Measurements from ENCODE around the gene ZNF32.
"Not testable (repeated sequence)": the region's sequence is repeated elsewhere in the genome, so short reads cannot be mapped to it uniquely, and the experiment has no call there.

The ZNF32 gene

GRCh38 chr10:43627942-43628341 is 20.7 kb downstream of the ZNF32 start:
- no peak for DNase-seq (ENCODE audit: low spot score)

- peak; percentile 25 for DNase-seq (ENCODE audit: low spot score)
These were observed 25.3 kb downstream of the ZNF32 start for GRCh38 chr10:43623351-43623750.

- DNase-seq (ENCODE audit: low spot score), result no peak
These were observed 26.6 kb downstream of the ZNF32 start for GRCh38 chr10:43622038-43622437.

DNA sequence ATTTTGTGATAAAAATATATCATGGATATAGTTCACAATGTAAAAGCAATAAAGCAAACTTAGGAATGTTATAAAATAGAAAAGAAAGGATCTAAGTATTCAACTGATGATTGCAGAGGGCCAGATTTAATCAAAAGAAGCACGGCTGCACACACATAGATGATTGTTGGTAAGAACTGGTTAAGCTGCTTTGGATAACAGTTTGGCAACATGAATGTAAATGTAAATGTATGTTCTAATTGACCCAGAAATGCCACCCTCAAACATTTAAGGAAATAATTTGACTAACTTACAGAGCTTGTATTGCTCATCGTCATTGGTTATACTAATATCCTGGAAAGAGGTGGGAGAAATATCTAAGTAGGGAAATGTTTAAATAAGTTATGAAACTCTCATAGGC is 29.3 kb downstream of the ZNF32 start:
- DNase-seq (ENCODE audit: low spot score), result no peak

- no peak for DNase-seq (ENCODE audit: low spot score)
These were observed 31.8 kb downstream of the ZNF32 start for GRCh38 chr10:43616697-43617370.

DNA sequence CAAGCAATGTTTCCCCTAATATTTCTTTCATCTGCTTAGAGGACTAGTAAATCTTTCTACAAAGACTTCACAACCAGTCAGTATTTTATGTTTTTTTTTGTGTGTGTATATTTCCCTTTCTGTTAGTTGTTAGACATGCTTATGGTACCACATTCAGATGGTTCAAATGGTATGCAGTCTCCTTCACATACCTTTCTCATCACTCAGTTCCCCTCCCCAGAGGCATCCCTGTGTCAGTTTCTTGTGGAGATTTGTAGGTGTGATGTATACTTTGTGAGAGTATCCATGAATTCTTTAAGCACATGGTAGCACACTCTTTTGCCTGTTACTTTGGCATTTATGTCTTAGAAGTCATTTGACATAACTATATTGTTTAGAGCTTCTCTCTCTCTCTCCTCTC is 38.0 kb downstream of the ZNF32 start:
- no peak for DNase-seq (ENCODE audit: low spot score)

GRCh38 chr10:43607199-43607573 is 41.5 kb downstream of the ZNF32 start:
- no peak for DNase-seq (ENCODE audit: low spot score)

DNA sequence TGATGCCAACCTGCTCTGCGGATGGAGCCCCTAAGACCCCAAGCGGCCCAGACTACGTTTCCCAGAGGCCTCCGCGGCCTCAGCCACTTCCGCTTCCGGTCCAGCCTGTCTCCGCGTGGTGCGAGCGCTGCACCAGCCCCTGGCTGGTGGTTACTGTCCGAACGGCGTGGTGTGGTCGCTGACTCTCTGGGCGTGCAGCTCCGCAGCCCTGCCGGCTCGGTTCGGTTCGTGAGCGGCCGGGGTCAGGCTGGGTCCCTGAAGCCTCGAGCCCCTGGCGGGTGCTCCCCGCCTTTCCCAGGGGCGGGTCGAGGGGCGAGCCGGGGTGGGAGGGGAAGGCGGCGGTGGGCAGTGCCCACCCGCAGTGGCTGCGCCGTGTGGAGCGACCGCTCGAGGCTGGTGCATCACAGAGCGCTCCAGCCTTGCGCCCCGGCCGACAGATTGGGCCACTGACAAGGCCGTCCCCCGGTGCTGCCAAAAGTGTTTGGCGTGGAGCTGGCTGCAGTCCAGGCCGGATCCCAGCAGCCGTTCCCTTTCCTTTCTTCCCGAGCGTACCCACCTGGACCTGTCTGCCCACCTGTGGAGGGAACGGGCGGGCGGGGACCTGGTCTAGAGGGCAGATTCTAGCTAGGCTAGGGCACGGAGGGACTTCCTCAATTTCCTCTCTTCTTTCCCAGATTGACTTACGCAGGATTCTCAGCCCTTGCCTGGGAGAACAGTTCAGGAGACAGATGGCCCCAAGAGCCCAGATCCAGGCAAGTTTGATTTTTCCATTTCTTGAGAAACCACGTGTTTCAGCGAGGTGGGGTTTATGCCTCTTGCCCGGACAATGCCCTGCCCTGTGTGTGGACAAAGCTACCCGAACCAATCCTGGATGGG is 42.1 kb downstream of the ZNF32 start, which contains the start of gene ZNF485:
Gene ZNF485, plus strand, starts transcription at position 116 of the 876 bp plus-strand sequence. Its CDS starts 613 bp downstream, at position 729.
- DNase-seq (ENCODE audit: low spot score), result peak; percentile 63

- DNase-seq (ENCODE audit: low spot score), result no peak
These were observed 42.8 kb downstream of the ZNF32 start for GRCh38 chr10:43605850-43606322.

GRCh38 chr10:43601576-43601975 is 47.1 kb downstream of the ZNF32 start:
- not testable (repeated sequence) for DNase-seq (ENCODE audit: low spot score)

GRCh38 chr10:43599333-43599732 is 49.3 kb downstream of the ZNF32 start:
- no peak for DNase-seq (ENCODE audit: low spot score)

- no peak for DNase-seq (ENCODE audit: low spot score)
These were observed 50.2 kb downstream of the ZNF32 start for GRCh38 chr10:43598446-43598845.

DNA sequence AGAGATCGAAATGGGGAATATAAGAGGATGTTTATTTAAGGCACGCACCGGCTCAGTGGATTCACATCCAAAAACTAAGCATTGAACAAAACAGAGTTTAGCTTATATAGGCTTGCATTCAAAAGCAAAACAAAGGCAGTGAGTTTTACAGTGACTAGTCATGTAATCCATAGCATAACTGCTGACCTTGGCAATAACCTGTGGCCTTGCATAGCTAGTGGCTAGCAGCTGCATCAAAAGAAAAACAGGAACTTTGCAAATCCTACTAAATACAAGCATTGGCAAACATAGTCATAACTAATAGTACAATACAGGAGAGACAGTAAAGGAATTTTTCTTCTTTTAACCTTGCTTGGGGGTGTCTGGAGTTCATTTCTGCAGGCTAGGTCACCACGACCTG is 52.1 kb downstream of the ZNF32 start:
- DNase-seq (ENCODE audit: low spot score), result no peak

- no peak for DNase-seq (ENCODE audit: low spot score)
These were observed 52.9 kb downstream of the ZNF32 start for GRCh38 chr10:43595739-43596298.

GRCh38 chr10:43594944-43595589 is 53.6 kb downstream of the ZNF32 start:
- DNase-seq (ENCODE audit: low spot score), result no peak
